GM19324 (cell line): ENCODE measurements around the gene DNAI2.

Source experiments
- ATAC-seq: cut with Tn5 transposase; IDR thresholded peaks from one replicate; pipeline ENCODE4 v1.9.1; 2021; ENCODE audit warnings: mild to moderate bottlenecking, moderate library complexity; ENCODE audit not compliant: unreplicated experiment, low FRiP score

Gene DNAI2

GRCh38 chr17:74299226-74300009 is 25.4 kb downstream of the DNAI2 start:
- ATAC-seq, result no peak

- no peak for ATAC-seq
These were observed 29.3 kb downstream of the DNAI2 start for GRCh38 chr17:74303305-74303704.

DNA sequence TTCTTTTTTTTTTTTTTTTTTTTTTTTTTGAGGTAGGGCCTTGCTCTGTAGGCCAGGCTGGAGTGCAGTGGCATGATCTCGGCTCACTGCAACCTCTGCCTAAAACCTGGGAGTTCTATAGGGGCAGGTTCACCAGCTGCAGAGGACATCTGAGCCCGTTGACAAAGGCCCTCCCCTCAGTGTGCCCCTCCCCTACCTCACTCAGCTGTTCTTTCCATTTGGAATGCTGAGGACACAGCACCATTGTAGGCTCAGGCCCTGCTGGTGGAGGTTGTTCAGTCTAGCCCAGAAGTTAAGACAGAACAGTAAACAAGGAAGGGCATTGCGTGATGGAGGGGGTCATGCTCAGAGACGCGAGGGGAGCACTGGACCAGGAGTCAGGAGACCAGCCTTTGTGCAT is 30.1 kb downstream of the DNAI2 start:
- ATAC-seq, result no peak

- no peak for ATAC-seq
These were observed 32.0 kb downstream of the DNAI2 start for GRCh38 chr17:74305865-74306654.

GRCh38 chr17:74307984-74308773 is 34.1 kb downstream of the DNAI2 start:
- no peak for ATAC-seq

DNA sequence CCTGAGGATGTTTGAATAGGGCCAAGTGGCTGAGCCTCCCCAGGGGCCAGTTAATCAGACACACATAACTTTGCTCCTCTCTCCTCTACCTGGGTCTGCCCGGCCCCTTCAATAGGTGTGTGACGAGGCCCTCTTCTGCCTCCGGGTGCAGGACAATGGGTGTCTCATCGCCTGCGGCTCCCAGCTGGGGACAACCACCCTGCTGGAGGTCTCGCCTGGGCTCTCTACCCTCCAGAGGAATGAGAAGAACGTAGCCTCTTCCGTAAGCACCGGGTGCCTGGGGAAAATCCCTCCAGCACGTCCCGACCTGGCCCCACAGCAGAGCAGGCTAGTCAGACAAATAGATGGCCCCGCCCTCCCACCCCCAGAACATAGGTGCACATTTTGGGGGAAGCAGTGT is 35.9 kb downstream of the DNAI2 start:
- no peak for ATAC-seq

DNA sequence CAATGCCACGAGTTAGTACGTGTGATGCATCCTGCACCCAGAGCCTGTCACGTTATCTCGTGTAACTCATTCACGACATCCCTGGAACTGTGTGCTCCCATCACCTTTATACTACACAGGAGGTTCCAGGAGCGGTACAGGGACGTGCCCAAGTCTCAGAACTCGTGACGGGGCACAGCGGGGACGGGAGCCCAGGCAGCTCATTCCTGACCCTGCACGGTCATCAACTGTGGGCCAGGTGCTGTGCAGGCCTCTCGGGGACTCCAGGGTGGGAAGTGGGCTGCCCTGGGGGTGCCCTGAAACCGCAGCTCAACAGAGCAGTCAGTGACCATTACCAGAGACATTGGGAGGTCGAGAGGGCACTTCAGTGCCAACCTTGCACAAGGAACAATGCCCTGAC is 40.8 kb downstream of the DNAI2 start:
- no peak for ATAC-seq

DNA sequence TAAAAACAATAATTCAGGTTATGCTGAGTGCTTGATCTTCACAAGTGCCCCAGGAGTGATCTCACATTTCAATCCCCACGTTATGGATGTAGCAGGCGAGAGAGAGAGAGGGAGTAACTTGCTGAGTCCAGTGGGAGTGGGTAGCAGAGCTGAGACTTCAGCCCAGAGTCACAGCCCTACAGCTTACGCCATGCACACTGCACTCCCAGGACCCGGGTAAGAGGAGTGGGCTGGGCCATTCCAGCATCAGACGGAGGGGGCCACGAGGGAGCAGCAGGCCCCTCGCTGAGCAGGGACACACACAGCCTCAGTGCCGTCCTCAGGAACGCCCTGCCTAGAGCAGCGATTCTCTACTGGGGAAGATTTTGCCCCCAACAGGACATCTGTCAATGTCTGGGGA is 42.2 kb downstream of the DNAI2 start:
- no peak for ATAC-seq

DNA sequence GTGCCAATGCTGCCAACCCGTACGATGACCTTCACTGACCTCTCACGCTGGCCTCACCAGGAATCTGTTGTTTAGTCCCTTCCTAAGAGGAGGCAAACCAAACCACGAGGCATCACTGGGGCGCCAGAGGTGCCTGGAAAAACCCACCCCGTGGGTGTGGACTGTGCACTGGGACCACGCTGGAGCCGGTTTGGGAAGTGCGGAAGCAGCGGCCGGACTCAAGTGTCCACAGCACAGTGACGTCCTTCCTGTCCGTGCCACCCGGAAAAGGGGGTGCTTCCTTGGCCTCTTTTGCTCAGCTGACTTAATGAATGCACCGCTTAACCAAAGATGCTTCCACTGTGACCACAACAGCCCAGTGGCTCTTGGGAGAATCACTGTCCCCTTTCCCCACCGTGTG is 43.0 kb downstream of the DNAI2 start:
- no peak for ATAC-seq

- no peak for ATAC-seq
These were observed 44.4 kb downstream of the DNAI2 start for GRCh38 chr17:74318391-74318790.

GRCh38 chr17:74324521-74324920 is 50.5 kb downstream of the DNAI2 start:
- ATAC-seq, result no peak

GRCh38 chr17:74325376-74325742 is 51.3 kb downstream of the DNAI2 start:
- no peak for ATAC-seq

- ATAC-seq, result peak; percentile 58
These were observed 51.8 kb downstream of the DNAI2 start, which contains the start of gene KIF19 for GRCh38 chr17:74325743-74326379. Gene KIF19, plus strand, starts transcription at chr17:74326226. Its CDS starts 124 bp downstream, at chr17:74326350.

GRCh38 chr17:74326506-74326905 is 52.5 kb downstream of the DNAI2 start:
- ATAC-seq, result no peak

DNA sequence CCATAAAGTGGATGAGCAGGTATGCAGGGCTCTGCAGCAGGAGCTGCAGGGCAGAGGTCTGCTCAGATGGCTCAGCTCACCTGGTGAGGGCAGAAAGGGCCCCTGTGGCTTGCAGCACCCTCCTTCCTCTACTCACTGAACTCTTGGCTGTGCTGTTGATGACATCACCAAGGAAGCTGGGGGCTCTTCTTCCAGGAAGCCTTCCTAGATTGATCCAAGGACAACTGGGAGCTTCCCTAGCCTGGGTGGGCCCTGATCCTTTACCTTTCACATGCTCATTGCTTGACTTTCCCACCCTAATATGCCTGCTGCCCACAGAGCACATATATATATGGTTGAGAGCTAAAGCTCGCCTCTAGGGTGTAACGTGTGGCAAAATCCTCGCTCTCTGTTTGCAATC is 54.5 kb downstream of the DNAI2 start:
- no peak for ATAC-seq

GRCh38 chr17:74329378-74329777 is 55.3 kb downstream of the DNAI2 start:
- no peak for ATAC-seq

DNA sequence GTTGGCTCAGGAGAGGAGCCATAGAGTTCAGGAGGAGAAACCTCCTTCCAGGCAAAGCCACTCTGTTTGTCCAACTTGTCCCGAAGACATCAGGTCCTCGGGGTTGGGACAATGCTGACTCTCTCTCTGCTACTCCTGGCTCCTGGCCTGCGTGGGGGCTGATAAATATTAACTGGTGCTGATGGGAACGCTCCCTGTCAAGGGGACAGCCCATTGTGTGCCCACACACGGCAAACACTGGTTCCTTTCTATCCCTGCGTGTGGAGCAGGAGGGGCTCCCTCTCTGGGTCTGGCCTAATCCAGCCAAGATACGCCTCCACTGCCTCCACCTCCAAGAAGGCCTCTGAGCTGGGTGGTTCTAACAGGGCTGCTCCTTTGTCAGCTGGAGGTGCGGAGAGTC is 56.4 kb downstream of the DNAI2 start:
- no peak for ATAC-seq

GRCh38 chr17:74332017-74332650 is 58.1 kb downstream of the DNAI2 start:
- ATAC-seq, result no peak

DNA sequence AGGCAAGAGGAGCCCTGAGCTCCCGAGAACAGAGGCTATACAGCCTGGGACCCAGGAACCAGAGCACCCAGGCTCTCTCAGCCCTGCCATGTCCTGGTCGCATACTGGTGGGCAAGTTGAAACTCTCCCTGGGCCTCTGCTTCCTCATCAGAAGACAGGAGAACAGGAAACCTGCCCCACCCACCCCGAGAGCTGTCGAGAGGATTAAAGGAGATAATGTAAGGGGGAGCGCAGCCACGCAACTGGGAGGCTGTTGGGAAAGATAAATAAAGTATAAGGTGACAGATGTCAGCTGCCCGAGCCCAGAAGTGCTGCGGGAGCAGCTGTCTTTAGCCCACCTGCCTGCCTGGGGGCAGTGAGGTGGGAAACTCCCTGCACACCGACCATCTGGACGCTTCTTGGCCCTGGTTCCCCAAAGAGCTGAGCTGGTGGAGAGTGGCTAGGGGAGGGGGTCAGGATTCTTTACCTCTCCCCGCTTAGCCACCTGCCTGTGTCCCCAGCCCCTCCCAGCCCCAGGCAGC is 58.8 kb downstream of the DNAI2 start:
- no peak for ATAC-seq
